ENCODE measurements around the gene LIN7C.

Gene LIN7C

GRCh38 chr11:27447288-27448183 lies 59.0 kb downstream of the LIN7C start:
- no peak for TF ChIP-seq CTCF (IDR thresholded peaks at IDR 0.05; ENCODE audit: low read depth, low read length)
- H3K4me3 ChIP-seq (ENCODE audit: low read depth, low read length): no peak overlapping the region

GRCh38 chr11:27445625-27446024 lies 60.9 kb downstream of the LIN7C start:
- TF ChIP-seq CTCF (IDR thresholded peaks at IDR 0.05; ENCODE audit: low read depth, low read length): no peak
- H3K4me3 ChIP-seq (ENCODE audit: low read depth, low read length): no peak overlapping the region

- no peak for TF ChIP-seq CTCF (IDR thresholded peaks at IDR 0.05; ENCODE audit: low read depth, low read length)
- no peak overlapping the region for H3K4me3 ChIP-seq (ENCODE audit: low read depth, low read length)
These were observed 61.8 kb downstream of the LIN7C start for GRCh38 chr11:27444801-27445215.

Data from WI38 (cell line).